CD4-positive, alpha-beta T cell treated with Interferon alpha-2 for 1 hour (primary cell): ENCODE data around the gene MYO5A.
"Not testable (repeated sequence)": the region's sequence is repeated elsewhere in the genome, so short reads cannot be mapped to it uniquely, and the experiment has no call there.

Source experiments
- DNase-seq, 2 donors: peaks; one replicate each; pipeline ENCODE4 v3.0.0-alpha.2; 2020 to 2022

MYO5A gene

DNA sequence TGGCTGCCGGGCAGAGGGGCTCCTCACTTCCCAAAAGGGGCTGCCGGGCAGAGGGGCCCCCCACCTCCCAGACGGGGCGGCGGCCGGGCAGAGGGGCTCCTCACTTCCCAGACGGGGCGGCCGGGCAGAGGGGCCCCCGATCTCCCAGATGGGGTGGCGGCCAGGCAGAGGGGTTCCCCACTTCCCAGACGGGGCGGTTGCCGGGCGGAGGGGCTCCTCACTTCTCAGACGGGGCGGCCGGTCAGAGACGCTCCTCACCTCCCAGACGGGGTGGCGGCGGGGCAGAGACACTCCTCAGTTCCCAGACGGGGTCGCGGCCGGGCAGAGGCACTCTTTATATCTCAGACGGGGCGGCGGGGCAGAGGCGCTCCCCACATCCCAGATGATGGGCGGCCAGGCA lies 69.0 kb downstream of the MYO5A start:
- DNase-seq: not testable (repeated sequence)

- not testable (repeated sequence) for DNase-seq
These were observed 69.4 kb downstream of the MYO5A start for GRCh38 chr15:52459265-52459664.

DNA sequence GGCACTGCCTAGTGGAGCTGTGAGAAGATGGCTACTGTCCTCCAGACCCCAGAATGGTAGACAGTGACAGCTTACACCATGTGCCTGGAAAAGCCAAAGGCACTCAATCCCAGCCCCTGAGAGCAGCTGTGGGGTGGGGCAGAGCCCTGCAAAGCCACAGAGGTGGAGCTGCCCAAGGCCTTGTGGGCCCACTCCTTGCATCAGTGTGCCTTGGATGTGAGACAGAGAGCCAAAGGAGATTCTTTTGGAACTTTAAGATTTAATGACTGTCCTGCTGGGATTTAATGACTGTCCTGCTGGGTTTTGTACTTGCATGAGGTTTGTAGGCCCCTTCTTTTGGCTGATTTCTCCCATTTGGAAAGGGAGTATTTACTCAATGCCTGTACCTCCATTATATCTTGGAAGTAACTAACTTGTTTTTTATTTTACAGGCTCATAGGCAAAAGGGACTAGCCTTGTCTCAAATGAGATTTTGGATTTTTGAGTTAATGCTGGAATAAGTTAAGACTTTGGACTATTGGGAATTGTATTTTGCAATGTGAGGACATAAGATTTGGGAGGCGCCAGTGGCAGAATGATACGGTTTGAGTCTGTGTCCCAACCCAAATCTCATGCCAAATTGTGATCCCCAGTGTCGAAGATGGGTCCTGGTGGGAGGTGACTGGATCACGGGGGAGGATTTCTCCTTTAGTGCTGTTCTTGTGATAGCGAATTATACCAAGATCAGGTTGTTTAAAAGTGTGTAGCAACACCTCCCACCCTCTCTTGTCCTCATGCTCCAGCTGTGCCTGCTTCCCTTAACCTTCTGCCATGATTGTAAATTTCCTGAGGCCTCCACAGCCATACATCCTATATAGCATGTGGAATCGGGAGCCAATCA lies 80.4 kb downstream of the MYO5A start:
- no peak for DNase-seq

GRCh38 chr15:52445954-52446353 lies 82.7 kb downstream of the MYO5A start:
- no peak for DNase-seq

GRCh38 chr15:52445553-52445952 lies 83.1 kb downstream of the MYO5A start:
- no peak for DNase-seq

GRCh38 chr15:52443205-52443604 lies 85.5 kb downstream of the MYO5A start:
- not testable (repeated sequence) for DNase-seq

- DNase-seq: no peak
These were observed 86.8 kb downstream of the MYO5A start for GRCh38 chr15:52441841-52442240.

GRCh38 chr15:52440946-52441345 lies 87.7 kb downstream of the MYO5A start:
- DNase-seq: no peak

DNA sequence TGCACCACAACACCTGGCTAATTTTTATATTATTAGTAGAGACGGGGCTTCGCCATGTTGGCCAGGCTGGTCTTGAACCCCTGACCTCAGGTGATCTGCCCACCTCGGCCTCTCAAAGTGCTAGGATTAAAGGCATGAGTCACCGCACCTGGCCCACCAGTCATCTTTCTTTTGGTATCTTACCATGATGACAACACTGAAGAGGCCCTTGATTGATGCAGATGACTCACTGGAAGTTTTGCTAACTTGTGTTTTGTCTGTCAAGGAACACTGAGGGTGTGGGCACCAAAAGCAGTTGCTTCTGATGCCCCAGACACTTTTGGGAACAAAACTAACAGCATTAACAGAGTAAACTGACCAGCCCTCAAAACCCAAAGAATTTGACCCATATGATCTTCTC lies 88.3 kb downstream of the MYO5A start:
- no peak for DNase-seq

- no peak for DNase-seq
These were observed 89.2 kb downstream of the MYO5A start for GRCh38 chr15:52439470-52439869.

DNA sequence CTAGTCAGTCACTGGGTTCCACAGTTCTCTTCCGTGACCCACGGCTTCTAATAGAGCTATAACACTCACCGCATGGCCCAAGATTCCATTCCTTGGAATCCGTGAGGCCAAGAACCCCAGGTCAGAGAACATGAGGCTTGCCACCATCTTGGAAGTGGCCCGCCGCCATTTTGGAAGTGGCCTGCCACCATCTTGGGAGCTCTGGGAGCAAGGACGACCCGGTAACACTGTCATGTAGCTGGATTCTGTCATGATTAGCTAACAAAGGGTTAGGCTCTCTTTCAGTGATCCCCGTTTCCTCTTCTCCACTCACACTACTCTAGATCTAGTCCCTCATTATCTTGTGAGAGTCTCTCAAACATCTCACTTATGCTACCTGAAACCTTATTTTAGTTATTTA lies 89.6 kb downstream of the MYO5A start:
- DNase-seq: not testable (repeated sequence)

- peak in 1 of 2 donors; percentile 8 for DNase-seq
These were observed 90.6 kb downstream of the MYO5A start for GRCh38 chr15:52438047-52438446.

GRCh38 chr15:52437646-52438045 lies 91.0 kb downstream of the MYO5A start:
- no peak for DNase-seq

DNA sequence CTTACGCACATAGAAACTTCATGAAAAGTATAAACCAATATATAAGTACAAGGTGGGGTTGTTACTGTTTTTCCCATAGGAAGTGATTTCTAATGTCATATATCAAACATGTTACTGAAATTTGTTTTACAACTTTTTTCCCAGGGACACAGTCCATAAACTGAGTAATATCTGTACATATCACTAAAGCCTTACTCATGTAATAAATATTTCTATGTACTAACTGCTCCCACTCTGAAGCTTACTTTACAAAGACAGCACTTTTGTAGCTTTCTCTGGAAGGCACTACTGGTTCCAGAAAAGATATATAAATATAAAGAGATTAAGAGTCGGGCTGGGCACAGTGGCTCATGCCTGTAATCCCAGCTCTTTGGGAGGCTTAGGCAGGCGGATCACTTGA lies 91.7 kb downstream of the MYO5A start:
- DNase-seq: no peak

DNA sequence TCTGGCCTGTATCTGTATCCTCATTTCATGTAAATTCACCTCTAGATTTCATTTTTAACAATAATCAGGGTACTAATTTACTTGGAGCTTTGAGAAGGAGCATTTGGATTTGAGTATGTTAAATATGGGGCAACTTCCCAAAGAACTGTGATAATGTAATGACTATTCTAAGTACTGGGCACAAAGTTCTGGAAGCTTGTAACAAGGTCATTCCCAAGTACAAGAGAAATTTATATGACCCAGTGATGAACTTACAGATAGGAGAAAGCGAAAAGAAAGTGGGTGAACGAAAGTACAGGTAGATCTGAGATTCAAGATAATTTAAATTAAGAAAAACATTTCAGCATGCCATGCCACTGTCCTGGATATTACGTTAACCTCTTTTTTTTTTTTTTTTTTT lies 93.8 kb downstream of the MYO5A start:
- DNase-seq: no peak

GRCh38 chr15:52428297-52428696 lies 100.4 kb downstream of the MYO5A start:
- no peak for DNase-seq

- DNase-seq: no peak
These were observed 100.9 kb downstream of the MYO5A start for GRCh38 chr15:52427804-52428203.

DNA sequence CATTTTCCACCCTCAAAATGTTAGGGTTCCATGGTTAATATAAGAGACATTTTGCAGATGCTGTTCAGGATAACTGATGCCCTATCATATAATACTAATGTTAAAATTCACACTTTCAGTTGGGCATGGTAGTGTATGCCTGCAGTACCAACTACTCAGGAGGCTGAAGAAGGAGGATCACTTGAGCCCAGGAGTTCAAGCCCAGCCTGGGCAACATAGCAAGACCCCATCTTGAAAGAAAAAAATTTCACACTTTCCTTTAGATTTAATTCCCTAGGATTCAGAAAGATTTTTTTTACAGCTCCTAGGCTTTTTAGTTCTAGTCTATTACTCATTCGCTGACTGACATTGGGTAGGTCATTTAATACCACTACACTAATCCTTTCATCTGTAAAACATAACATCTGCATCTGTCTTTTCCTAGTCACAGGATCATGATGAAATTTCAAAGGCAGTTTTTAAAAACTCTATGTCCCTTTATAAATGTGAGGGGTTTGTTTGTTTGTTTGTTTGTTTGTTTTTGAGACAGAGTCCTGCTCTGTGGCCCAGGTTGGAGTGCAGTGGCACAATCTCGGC lies 103.7 kb downstream of the MYO5A start:
- no peak for DNase-seq

DNA sequence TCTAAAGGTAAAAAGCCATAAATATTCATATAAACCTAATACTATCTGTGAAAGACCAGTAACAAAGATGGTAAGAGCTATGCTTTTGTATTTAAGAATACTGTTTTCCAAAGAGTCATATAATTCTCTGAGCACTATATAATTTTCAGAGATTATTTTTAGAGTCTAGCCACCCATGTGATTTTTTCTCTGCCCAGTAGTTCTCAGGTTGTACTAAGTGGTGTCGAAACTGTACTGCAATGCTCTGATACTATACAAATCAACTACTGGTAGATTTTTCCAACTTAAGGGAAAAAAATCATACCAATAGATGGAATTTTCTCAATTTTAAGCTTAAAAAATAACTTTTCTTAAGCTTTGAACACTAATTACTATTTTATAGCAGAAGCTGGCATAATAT lies 104.8 kb downstream of the MYO5A start:
- DNase-seq: no peak

DNA sequence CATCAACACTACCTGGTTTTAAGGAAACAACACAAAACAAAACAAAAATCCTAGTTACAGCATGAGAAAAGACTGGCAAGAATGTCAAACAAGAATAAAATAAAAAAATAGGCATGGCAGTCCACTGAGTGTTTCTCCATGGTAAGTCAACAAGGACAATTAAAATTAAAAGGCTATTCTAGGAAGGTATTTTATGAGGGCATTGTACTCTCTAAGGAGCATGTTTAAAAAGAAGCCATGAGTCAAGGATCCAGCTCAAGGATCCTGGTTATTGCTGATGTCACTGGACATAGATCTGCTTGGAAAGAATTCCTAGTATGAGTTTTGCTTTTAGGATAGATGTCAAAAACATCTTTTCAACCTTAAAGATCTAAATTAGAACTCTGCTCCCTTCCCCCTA lies 106.7 kb downstream of the MYO5A start:
- no peak for DNase-seq

DNA sequence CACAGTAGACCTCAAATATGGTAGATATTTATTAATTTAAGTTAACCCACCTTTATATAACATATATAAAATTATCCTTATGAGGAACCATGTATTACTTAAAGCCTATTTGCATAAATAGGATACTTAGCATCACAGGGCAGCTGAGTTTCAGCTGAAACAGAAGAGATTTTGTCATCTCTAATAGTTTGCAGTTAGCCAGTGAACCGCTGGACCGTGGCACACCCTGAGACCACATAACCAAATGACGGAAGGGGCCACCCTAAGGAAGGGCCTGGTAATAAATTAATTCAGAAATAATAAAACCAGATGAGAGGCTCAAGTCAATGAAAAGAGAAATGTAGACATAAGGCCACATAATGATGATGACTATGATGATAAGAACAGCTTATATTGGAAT lies 107.7 kb downstream of the MYO5A start:
- DNase-seq: no peak

- DNase-seq: no peak
These were observed 109.2 kb downstream of the MYO5A start for GRCh38 chr15:52419494-52419893.

DNA sequence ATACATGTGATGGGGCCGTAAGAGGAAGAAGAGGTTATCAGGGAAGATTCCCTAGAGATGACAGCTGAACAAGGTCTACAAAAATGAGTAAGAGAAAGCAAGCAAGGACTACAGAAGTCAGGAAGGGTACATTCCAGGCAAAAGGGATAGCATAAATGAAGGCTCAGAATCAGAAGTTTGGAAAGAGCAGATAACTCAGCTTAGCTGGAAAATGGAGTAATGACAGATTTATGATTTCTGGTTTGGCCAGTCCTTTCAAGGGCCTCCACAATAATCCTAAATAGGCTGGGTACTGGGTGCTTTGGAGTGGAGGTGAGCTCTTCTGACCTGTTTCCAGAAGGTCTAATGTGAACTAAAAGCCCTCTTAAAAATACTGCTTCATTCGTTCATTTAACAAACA lies 110.7 kb downstream of the MYO5A start:
- DNase-seq: no peak

GRCh38 chr15:52417521-52417920 lies 111.2 kb downstream of the MYO5A start:
- no peak for DNase-seq

GRCh38 chr15:52416566-52416965 lies 112.1 kb downstream of the MYO5A start:
- not testable (repeated sequence) for DNase-seq
